GM19328 (cell line): ENCODE data around the gene GSTP1.
"Not testable (repeated sequence)": the region's sequence is repeated elsewhere in the genome, so short reads cannot be mapped to it uniquely, and the experiment has no call there.

ENCODE experiments used
- ATAC-seq: cut with Tn5 transposase; IDR thresholded peaks from one replicate; pipeline ENCODE4 v1.9.1; 2021; ENCODE audit warnings: mild to moderate bottlenecking, moderate library complexity; ENCODE audit not compliant: unreplicated experiment

Gene GSTP1

DNA sequence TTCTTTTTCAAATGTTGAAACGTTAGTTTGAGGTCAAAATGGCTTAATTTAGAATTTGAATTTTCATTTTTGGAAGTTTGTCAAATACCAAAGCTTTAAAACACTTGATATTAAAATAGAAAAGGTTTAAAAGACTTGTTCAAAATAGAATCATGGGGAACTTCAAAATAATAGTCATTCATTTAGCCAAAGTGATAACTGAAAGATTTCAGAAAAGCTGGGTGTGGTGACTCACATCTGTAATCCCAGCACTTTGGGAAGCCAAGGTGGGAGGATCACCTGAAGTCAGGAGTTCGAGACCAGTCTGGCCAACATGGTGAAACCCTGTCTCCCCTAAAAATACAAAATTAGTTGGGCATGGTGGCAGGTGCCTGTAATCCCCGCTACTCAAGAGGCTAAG is 10.9 kb downstream of the GSTP1 start:
- no peak for ATAC-seq

DNA sequence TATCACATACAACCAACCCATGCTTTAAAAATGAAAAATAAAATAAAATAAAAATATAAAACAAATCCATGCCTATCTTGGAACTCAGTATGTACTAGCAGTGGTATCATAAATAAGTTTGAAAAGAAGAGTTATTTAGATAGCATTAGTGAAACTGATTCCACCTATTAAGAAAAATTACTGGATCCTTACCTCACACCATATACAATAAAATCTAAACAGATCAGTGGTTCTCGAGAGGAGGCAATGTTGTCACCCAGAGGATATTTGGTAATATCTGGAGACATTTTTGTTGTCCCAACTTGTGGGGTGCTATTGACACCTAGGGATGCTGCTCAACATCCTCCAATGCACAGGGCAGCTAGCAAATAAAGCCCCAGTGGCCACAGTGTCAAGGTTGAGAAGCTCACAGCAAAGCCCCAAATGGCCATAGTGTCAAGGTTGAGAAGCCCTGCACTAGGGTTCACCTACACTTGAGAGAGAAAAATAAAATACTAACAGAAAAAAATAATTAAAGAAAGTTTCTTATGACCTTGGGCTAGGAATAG is 13.2 kb downstream of the GSTP1 start:
- no peak for ATAC-seq

DNA sequence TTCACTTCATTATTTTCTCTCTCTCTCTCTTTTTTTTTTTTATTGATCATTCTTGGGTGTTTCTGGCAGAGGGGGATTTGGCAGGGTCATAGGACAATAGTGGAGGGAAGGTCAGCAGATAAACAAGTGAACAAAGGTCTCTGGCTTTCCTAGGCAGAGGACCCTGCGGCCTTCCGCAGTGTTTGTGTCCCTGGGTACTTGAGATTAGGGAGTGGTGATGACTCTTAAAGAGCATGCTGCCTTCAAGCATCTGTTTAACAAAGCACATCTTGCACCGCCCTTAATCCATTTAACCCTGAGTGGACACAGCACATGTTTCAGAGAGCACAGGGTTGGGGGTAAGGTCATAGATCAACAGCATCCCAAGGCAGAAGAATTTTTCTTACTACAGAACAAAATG is 13.8 kb downstream of the GSTP1 start:
- ATAC-seq, result not testable (repeated sequence)

DNA sequence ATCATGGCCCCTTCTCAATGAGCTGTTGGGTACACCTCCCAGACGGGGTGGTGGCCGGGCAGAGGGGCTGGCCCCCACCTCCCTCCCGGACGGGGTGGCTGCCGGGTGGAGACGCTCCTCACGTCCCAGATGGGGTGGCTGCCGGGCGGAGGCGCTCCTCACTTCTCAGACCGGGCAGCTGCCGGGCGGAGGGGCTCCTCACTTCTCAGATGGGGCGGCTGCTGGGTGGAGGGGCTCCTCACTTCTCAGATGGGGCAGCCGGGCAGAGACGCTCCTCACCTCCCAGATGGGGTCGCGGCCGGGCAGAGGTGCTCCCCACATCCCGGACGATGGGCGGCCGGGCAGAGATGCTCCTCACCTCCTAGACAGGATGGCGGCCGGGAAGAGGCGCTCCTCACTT is 14.4 kb downstream of the GSTP1 start:
- ATAC-seq, result not testable (repeated sequence)

DNA sequence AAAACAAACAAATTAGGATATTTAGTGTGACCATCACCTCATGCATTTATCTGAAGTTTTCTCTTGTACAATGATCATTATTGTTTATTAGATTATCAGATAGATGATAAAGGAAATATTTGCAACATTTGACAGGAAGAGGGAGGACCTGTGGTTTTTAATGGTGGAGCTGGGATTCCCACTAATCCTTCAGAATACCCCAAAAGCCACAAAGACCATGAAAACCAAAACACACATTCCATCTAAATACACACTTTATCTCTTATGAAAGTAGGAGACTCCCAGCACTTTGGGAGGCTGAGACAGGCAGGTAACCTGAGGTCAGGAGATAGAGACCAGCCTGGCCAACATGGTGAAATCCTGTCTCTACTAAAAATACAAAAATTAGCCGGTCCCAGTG is 15.5 kb downstream of the GSTP1 start:
- ATAC-seq, result no peak

DNA sequence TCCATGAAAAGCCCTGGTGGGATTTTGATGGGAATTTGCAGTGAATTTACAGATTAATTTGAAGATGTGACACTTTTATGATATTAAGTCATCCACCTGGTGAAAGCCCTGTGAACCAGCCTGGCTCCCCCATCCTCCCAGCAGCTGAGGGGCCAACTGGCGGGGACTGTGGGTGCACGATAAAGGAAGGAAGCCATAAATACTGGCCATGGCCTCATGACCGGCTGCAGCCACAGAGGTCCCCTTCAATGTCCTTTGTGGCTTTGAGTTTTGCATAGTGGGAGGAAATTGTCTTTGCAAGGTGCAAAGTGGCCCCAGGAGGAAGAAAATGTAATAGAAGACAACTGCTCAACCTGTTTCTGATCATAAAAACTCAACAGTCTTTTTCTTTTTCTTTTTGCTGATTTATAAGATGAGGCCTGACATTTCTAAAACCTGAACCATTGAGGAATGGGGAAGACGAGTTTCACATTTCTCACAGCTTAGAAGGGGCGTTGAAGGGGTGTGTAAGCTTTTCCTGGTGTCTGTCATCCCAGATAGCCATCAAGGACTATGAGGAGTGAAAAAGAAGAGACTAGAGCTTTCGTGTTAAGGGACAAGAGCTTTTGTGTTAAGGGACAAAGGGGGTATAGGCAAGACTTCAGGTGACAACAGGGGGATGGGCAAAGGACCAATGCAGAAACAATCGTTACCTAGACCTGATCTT is 16.9 kb downstream of the GSTP1 start:
- ATAC-seq, result no peak

DNA sequence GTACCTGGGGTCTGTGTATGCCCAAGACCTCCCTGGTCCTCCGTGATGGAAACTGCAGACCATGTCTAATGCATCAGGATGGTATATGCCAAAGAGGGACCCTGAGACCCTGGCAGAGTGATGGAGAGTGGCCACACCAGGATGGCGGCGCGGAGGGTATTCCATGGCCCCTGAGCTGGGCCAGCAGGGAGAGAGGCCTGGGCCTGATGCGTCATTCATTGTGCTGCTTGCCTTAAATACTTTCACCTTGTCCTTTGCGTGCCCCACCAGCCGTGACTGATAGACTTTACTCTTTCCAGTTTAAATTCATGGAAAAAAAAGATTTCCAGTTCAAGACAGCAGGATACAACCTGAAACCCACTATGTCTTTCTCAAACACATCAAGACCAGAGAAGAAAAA is 17.5 kb downstream of the GSTP1 start:
- ATAC-seq, result no peak

DNA sequence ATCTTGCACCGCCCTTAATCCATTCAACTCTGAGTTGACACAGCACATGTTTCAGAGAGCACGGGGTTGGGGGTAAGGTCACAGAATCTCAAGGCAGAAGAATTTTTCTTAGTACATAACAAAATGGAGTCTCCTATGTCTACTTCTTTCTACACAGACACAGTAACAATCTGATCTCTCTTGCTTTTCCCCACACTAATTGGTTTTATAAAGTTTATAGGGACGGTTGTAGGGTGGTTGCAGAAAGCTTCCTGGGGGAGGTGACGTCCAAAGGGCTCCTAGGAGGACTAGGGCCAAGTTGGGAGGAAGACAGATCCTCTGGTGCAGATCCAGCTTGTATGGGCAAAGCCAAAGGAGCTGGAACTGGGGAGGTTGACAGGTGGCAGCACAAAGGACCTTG is 20.5 kb downstream of the GSTP1 start:
- not testable (repeated sequence) for ATAC-seq

DNA sequence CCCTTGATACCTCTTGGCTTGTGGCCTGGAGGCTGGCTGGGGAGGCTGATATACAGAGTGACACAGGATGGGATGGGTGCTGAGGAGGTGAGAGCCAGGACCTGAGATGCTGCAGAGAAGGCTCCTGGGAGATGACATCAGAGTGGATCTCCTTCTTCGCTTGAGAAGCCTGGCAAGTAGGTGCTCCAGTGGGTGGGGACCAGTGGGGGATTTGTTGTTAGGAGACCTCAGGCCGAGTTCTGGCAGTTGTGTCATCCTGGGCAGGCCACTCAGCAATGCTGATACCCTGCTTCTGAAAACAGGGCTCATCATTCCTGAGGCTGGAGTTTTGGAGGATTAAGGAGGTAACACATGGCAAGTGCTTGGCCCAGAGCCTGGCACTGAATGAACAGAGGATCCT is 21.2 kb downstream of the GSTP1 start:
- ATAC-seq, result no peak

DNA sequence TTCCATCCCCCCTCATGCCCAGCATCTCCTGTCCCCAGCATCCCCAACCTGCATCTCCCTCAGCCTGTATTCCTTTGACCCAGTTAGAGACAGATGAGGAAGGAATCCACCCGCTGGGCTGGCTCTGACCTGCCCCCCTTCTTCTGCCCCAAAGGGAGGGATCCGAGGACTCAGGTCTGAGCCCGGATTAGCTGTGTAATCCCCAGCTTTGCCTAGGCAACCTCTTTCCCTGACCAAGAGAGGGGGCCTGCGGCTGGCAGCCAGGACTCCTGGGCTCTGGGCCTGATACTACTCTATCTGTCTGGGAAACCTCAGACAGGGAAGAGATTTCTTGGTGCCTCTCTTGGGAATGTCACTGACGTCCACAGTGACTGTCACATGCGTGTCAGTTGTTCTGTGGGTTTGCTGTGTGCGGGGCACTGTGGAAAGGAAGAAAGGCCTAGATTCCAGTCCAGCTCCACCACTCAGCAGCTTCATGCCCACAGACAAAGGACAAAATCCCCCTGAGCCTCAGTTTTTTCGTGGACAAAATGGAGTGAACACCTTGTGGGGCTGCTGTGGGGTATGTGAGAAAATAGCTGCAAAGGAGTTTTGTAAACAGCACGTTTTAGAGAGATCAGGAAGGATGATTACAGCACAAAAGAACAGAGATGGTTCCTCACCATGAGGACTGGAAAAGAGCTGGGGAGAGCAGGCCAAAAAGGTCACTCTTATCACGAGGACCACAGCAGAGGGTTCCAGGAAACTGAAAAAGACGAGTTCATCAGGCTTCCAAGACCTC is 21.8 kb downstream of the GSTP1 start:
- no peak for ATAC-seq

DNA sequence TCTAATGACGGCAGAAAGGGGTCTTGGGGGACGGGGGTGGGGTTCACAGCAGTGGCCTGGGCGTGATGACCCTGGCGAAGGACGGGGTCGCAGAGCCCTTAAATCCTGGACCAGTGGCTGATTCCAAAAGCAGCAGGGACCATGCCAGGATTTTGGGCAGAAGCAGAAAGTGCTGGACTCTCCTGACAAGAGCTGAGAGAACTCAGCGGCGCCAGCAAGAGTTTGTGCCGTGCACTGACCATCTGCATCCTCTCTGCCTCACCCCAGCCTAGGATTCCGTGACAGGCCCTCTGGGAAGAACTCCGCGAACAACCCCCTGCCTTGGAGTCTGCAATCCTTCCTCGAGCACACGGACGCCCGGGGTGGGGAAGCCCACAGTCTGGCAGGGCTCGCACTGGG is 22.5 kb downstream of the GSTP1 start:
- no peak for ATAC-seq

DNA sequence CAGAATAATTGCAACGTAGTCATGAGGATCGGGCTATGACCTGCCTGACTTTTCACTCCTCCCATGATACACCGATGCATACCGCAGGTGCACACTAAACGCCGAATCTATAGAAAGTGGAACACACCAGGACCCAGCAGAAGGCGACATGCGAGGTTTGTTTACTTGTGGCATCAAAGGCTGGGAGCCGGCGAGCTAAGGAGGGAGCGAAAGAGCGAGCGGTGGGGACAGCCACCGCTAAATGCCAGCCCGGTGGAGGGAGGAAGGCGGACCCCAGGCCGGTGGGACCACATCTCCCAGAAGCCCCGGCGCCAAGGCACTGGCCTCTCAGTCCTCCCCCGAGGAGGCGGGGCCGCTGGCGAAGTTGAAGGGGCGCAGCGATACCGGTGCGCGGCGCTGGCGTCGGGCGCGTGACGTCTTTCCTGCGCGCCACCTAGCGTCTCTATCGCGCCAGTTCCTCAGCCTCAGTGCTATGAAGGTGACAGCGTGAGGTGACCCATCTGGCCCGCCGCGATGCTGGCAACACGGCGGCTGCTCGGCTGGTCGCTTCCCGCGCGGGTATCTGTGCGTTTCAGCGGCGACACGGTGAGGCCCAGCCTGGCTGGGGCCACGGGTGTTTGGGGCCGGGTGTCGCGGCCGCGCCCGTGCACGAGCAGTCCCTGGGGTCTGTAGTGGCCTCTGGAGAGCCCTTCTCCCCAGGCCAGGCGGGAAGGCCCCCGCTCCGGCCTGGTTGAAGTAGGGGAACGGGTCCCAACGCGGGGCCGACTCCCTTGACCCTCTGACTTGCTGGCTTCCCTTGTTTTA is 23.1 kb downstream of the GSTP1 start, which contains the start of gene NDUFV1:
Gene NDUFV1, plus strand, starts transcription at position 445 of the 804 bp plus-strand sequence. Its CDS starts 69 bp downstream, at position 514.
- peak; percentile 86 for ATAC-seq

DNA sequence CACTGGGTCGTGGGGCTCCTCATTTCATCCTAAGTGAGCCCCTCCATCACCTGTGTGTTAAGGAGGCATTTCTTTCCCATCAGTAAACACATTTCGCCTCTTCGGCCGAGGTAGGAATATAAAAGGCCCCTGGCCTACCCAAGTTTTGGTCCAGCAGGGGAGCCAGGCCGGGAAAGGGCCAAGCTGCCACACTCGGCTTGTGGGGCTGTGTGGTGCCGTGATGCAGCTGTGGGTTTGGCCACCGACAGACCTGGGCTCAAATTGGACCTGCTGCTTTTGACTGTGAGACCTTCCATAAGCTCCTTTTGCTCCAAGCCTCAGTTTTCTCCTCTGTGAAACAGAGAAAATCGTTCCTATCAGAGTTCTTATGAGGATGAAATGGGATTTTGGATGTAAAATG is 23.9 kb downstream of the GSTP1 start:
- ATAC-seq, result no peak

DNA sequence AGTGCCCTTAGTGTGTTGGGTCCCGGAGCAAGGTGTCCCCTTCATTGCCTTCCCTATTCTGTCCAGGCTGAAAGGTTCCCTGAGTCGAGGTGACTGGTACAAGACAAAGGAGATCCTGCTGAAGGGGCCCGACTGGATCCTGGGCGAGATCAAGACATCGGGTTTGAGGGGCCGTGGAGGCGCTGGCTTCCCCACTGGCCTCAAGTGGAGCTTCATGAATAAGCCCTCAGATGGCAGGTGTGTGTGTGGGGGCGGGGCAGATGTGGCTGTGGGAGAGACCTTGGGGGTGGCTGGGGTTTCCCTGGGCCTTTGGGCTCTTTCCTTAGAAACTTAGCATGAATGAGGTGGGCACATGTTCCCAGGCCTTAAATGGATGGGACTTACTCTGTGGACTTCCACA is 24.9 kb downstream of the GSTP1 start:
- no peak for ATAC-seq

DNA sequence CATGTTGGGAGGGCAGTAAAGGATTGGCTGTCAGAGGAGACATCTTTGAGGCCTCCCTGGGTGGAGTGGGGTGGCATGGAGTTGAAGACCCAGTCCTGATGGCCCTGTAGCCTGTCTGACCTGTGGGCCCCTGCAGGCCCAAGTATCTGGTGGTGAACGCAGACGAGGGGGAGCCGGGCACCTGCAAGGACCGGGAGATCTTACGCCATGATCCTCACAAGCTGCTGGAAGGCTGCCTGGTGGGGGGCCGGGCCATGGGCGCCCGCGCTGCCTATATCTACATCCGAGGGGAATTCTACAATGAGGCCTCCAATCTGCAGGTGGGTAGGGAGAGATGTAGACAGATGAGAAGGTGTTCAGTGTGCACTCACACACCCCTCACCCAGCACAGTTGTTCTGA is 25.7 kb downstream of the GSTP1 start:
- ATAC-seq, result no peak

DNA sequence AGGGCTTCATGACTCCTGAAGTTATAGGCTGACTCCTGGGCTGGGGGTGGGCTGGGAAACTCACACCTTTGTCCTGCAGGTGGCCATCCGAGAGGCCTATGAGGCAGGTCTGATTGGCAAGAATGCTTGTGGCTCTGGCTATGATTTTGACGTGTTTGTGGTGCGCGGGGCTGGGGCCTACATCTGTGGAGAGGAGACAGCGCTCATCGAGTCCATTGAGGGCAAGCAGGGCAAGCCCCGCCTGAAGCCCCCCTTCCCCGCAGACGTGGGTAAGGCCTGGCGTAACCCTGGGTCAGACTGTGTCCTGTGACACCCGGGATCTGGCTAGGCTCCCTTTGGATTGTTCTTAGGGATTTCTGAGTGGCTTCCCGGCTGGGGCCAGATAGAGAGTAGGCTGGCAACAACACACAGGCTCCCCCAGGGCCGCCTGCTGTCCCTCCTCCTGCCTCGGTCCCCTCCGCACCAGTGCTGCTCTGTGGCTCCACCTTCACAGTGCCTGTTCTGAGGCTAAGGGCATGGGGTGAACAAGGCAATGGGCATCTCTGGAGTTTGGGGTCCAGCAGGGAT is 26.8 kb downstream of the GSTP1 start:
- ATAC-seq, result no peak

DNA sequence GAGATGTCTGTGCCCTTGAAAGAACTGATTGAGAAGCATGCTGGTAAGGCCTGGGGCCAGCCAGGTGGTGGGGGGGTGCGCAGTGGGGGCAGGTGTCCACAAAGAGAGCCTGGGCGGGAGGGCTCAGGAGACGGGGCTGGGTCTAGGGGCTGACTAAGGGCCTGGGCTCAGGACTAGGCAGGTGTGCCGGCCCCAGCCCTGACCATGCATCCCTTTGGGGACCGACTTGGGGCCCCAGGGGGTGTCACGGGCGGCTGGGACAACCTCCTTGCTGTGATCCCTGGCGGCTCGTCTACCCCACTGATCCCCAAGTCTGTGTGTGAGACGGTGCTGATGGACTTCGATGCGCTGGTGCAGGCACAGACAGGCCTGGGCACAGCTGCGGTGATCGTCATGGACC is 27.6 kb downstream of the GSTP1 start:
- ATAC-seq, result no peak

DNA sequence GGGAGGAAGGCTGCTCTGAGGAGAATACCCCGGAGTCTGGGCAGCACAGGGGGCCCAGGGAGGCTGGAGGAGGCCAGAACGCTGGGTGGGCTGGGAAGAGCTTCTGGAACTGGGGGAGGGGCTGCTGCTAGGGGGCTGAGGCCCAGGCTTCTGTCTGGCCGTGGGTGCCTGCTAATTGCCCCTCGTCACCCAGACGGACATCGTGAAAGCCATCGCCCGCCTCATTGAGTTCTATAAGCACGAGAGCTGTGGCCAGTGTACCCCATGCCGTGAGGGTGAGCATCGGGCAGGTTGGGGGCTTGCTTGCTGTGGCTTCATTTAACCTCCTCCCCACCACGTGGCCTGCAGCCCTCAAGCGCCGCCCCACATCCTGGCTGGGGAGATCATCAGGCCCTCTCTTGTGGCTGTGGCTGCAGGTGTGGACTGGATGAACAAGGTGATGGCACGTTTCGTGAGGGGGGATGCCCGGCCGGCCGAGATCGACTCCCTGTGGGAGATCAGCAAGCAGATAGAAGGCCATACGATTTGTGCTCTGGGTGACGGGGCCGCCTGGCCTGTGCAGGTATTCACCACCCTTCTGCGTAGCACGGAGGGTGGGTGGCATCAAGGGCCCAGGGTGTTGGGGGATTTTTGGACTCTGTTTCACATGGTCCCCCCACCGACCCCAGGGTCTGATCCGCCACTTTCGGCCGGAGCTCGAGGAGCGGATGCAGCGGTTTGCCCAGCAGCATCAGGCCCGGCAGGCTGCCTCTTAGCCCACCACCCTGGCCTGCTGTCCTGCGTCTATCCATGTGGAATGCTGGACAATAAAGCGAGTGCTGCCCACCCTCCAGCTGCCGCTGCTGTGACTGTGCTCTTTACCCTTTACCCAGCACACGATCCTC is 28.3 kb downstream of the GSTP1 start:
- ATAC-seq, result no peak

DNA sequence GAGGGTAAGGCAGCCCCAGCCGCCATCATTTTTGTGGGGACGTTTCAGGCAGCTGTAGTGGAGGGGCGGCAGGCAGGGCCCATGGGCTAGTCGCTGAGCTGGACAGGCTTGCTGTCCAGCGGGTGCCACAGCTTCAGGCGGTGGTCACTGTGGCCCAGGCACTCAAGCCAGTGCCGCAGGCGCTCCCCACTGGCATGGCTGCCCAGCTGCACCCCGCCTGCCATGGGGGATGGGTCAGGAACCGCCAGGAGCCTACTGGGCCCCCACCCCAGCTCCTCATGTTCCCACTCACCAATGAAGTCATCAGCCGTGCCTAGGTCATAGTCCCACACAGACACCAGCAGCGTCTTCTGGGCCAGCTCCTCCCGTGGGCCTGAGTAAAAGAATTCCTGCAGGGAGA is 29.1 kb downstream of the GSTP1 start:
- ATAC-seq, result no peak
